H1 (cell line): ENCODE results near the gene PCDH8. TPM values are rescaled to one million over a fixed set of nuclear protein-coding genes. Genes with fewer than 3 reads are reported as not detected.

Experiments
- CTCF ChIA-PET: fragments of 300-600 bp; sonication (Branson Sonifier 250); formaldehyde crosslinking; loops from one replicate; lab custom pipeline; 2021; ENCODE audit not compliant: partially characterized antibody; lab: Charles Lee
- POLR2A ChIA-PET: fragments of 300-600 bp; sonication (Branson Sonifier 250); formaldehyde crosslinking; loops from one replicate; lab custom pipeline; 2021; ENCODE audit warnings: inconsistent platforms; ENCODE audit not compliant: partially characterized antibody; lab: Charles Lee
- DNase-seq, 2 experiments: peaks; one replicate each; pipeline versions ENCODE4 v3.0.0 to v3.0.0-alpha.2; 2010 to 2022; ENCODE audit warnings: low spot score in 2 of 2, low read depth in 1 of 2, mixed read lengths in 1 of 2
- FAIRE-seq: peaks from 2 replicates; lab custom pipeline; 2011; peaks lifted over from hg19 to GRCh38; lab: Jason Lieb, UNC
- H2AFZ ChIP-seq: 2 replicates; pipeline ENCODE4 v1.8.1; 2012; ENCODE audit warnings: low read length, inconsistent platforms
- H2AK5ac ChIP-seq: 2 replicates; pipeline ENCODE4 v1.6.1; 2013; ENCODE audit warnings: low read depth, low read length
- H2BK120ac ChIP-seq: replicated peaks from 2 replicates; pipeline ENCODE3; 2013; ENCODE audit warnings: low read depth, low read length, inconsistent platforms
- H2BK12ac ChIP-seq: 2 replicates; pipeline ENCODE4 v1.6.1; 2013; ENCODE audit warnings: low read depth, low read length
- H2BK15ac ChIP-seq: 2 replicates; pipeline ENCODE4 v1.6.1; 2013; ENCODE audit warnings: low read length
- H2BK20ac ChIP-seq: 2 replicates; pipeline ENCODE4 v1.6.1; 2013; ENCODE audit warnings: low read length
- H2BK5ac ChIP-seq: 2 replicates; pipeline ENCODE4 v1.6.1; 2013; ENCODE audit warnings: low read depth, low read length
- H3K14ac ChIP-seq: 2 replicates; pipeline ENCODE4 v1.6.1; 2013; ENCODE audit warnings: inconsistent platforms; ENCODE audit not compliant: insufficient read length
- H3K18ac ChIP-seq: 2 replicates; pipeline ENCODE4 v1.6.1; 2013; ENCODE audit warnings: low read length; ENCODE audit errors: extremely low read depth
- H3K23ac ChIP-seq: 2 replicates; pipeline ENCODE4 v1.6.1; 2013; ENCODE audit warnings: inconsistent platforms; ENCODE audit not compliant: insufficient read length
- H3K23me2 ChIP-seq: 2 replicates; pipeline ENCODE4 v1.6.1; 2013; ENCODE audit warnings: low read depth, low read length
- H3K27ac ChIP-seq: 2 replicates; pipeline ENCODE4 v1.6.1; 2011; ENCODE audit warnings: low read depth, low read length, inconsistent platforms
- H3K27me3 ChIP-seq, 4 experiments: replicated peaks in 1 of 4; 1 replicate in 1 of 4; 2 replicates in 3 of 4; pipeline versions ENCODE4 v1.6.1 to v1.8.1; 2011 to 2013; ENCODE audit warnings: low read length in 3 of 4, mild to moderate bottlenecking in 3 of 4, inconsistent platforms in 2 of 4, mixed read lengths in 2 of 4, moderate library complexity in 1 of 4; ENCODE audit not compliant: control insufficient read depth in 3 of 4, insufficient read depth in 3 of 4; ENCODE audit errors: extremely low read depth in 1 of 4
- H3K36me3 ChIP-seq, 4 experiments: 2 replicates each; pipeline versions ENCODE4 v1.6.1 to v1.8.1; 2011 to 2013; ENCODE audit warnings: mild to moderate bottlenecking in 4 of 4, low read length in 3 of 4, moderate library complexity in 2 of 4, control low read depth in 1 of 4, inconsistent platforms in 1 of 4; ENCODE audit not compliant: insufficient read depth in 4 of 4, control insufficient read depth in 2 of 4
- H3K4ac ChIP-seq: replicated peaks from 2 replicates; pipeline ENCODE3; 2013; ENCODE audit warnings: low read length, low read depth, mixed read lengths, inconsistent platforms; ENCODE audit not compliant: insufficient read length
- H3K4me1 ChIP-seq, 4 experiments: replicated peaks in 1 of 4; 1 replicate in 1 of 4; 2 replicates in 3 of 4; pipeline versions ENCODE4 v1.6.1 to v1.8.1; 2011 to 2013; ENCODE audit warnings: low read length in 3 of 4, inconsistent platforms in 2 of 4, mixed read lengths in 1 of 4; ENCODE audit not compliant: insufficient read depth in 4 of 4, control insufficient read depth in 3 of 4
- H3K4me2 ChIP-seq, 2 experiments: 2 replicates each; pipeline versions ENCODE4 v1.6.1 to v1.8.1; 2011 to 2013; ENCODE audit warnings: low read depth in 2 of 2, low read length in 2 of 2, control low read depth in 1 of 2, inconsistent platforms in 1 of 2, mild to moderate bottlenecking in 1 of 2; ENCODE audit not compliant: insufficient read depth in 1 of 2
- H3K4me3 ChIP-seq, 4 experiments: fragments of 200-600, 300-600 bp in 1 of 4; sonication (generic), shearing (Covaris generic), sonication (Bioruptor Twin) in 1 of 4; 2 replicates each; pipeline versions ENCODE4 v1.5.1 to v1.8.1; 2011 to 2016; ENCODE audit warnings: low read length in 4 of 4, low read depth in 3 of 4, control low read depth in 2 of 4, inconsistent platforms in 2 of 4, mild to moderate bottlenecking in 2 of 4, mixed read lengths in 1 of 4, moderate library complexity in 1 of 4; ENCODE audit not compliant: insufficient read depth in 2 of 4; ENCODE audit errors: extremely low read depth in 1 of 4
- H3K56ac ChIP-seq: replicated peaks from 2 replicates; pipeline ENCODE3; 2013; ENCODE audit warnings: low read depth, mild to moderate bottlenecking, mixed read lengths, low read length, inconsistent platforms; ENCODE audit not compliant: insufficient read length
- H3K79me1 ChIP-seq: 2 replicates; pipeline ENCODE4 v1.6.1; 2013; ENCODE audit warnings: low read depth, low read length, control low read depth
- H3K79me2 ChIP-seq, 2 experiments: 2 replicates each; pipeline versions ENCODE4 v1.6.1 to v1.8.1; 2012 to 2013; ENCODE audit warnings: low read length in 2 of 2, mild to moderate bottlenecking in 2 of 2, inconsistent platforms in 1 of 2; ENCODE audit not compliant: insufficient read depth in 2 of 2, control insufficient read depth in 1 of 2
- H3K9ac ChIP-seq, 4 experiments: replicated peaks in 1 of 4; 1 replicate in 1 of 4; 2 replicates in 3 of 4; pipeline versions ENCODE4 v1.6.1 to v1.8.1; 2011 to 2013; ENCODE audit warnings: low read depth in 3 of 4, low read length in 3 of 4, control low read depth in 2 of 4, mild to moderate bottlenecking in 2 of 4, moderate library complexity in 2 of 4, inconsistent platforms in 1 of 4; ENCODE audit errors: extremely low read depth in 1 of 4
- H3K9me3 ChIP-seq, 2 experiments: 2 replicates each; pipeline versions ENCODE4 v1.6.1 to v1.8.1; 2012 to 2013; ENCODE audit warnings: mild to moderate bottlenecking in 2 of 2, moderate library complexity in 2 of 2, control low read depth in 1 of 2, inconsistent platforms in 1 of 2, low read depth in 1 of 2, low read length in 1 of 2, mixed read lengths in 1 of 2; ENCODE audit not compliant: insufficient read depth in 2 of 2
- H4K20me1 ChIP-seq, 2 experiments: replicated peaks in 1 of 2; 2 replicates each; pipeline versions ENCODE3 to v1.8.1; 2011 to 2013; ENCODE audit warnings: inconsistent platforms in 2 of 2, low read length in 2 of 2, mild to moderate bottlenecking in 1 of 2; ENCODE audit not compliant: insufficient read depth in 2 of 2, control insufficient read depth in 1 of 2
- H4K5ac ChIP-seq: 2 replicates; pipeline ENCODE4 v1.6.1; 2013; ENCODE audit warnings: low read length, low read depth, mixed read lengths, inconsistent platforms; ENCODE audit not compliant: insufficient read length
- H4K8ac ChIP-seq: 2 replicates; pipeline ENCODE4 v1.8.0; 2013; ENCODE audit warnings: mild to moderate bottlenecking, moderate library complexity, low read length, inconsistent platforms; ENCODE audit not compliant: insufficient read depth; ENCODE audit errors: extremely low read depth
- H4K91ac ChIP-seq: replicated peaks from 2 replicates; pipeline ENCODE3; 2013; ENCODE audit warnings: low read length, mixed read lengths, inconsistent platforms; ENCODE audit not compliant: insufficient read length
- ASH2L ChIP-seq: fragments of 200-600, 300-600 bp; sonication (generic); IDR thresholded peaks from one replicate; pipeline ENCODE4 v1.7.1; 2017; ENCODE audit warnings: low read length
- BCL11A ChIP-seq, 2 experiments: IDR thresholded peaks; one replicate each; pipeline ENCODE4 v1.6.1; 2011; ENCODE audit warnings: low read depth in 2 of 2, low read length in 2 of 2, mild to moderate bottlenecking in 2 of 2
- NANOG ChIP-seq: IDR thresholded peaks from 2 replicates; pipeline ENCODE4 v1.6.1; 2011; ENCODE audit warnings: low read length, low read depth, mild to moderate bottlenecking, inconsistent platforms; ENCODE audit not compliant: insufficient read depth, poor library complexity, severe bottlenecking
- RAD21 ChIP-seq, 2 experiments: IDR thresholded peaks in 1 of 2; conservative IDR thresholded peaks in 1 of 2; 2 replicates each; pipeline ENCODE4 v1.6.1; 2011; ENCODE audit warnings: low read depth in 2 of 2, low read length in 2 of 2, improper control_type of control experiment in 1 of 2, inconsistent platforms in 1 of 2, mild to moderate bottlenecking in 1 of 2, moderate library complexity in 1 of 2
- SP2 ChIP-seq: IDR thresholded peaks from 2 replicates; pipeline ENCODE4 v1.6.1; 2012; ENCODE audit warnings: mild to moderate bottlenecking, low read length, inconsistent platforms
- TAF7 ChIP-seq: optimal IDR thresholded peaks from 2 replicates; pipeline ENCODE3; 2011; ENCODE audit warnings: low read depth, mild to moderate bottlenecking, inconsistent platforms, low read length, moderate library complexity, borderline replicate concordance
- TCF12 ChIP-seq: IDR thresholded peaks from 2 replicates; pipeline ENCODE4 v1.6.1; 2011; ENCODE audit warnings: low read depth, mild to moderate bottlenecking, low read length
- YY1 ChIP-seq: IDR thresholded peaks from 2 replicates; pipeline ENCODE4 v1.6.1; 2011; ENCODE audit warnings: low read depth, mild to moderate bottlenecking, low read length
- WGBS, 2 experiments: shearing (Covaris generic) in 1 of 2; methylation state at CpG; one replicate each; pipeline versions ENCODE4 v1.1.6 to v1.1.7; 2013 to 2015; ENCODE audit warnings: low lambda C conversion rate in 2 of 2, mixed read lengths in 2 of 2, inconsistent platforms in 1 of 2, low coverage in 1 of 2, missing lambda C conversion rate in 1 of 2; ENCODE audit not compliant: insufficient replicate concordance in 2 of 2, insufficient coverage in 1 of 2, insufficient read length in 1 of 2; ENCODE audit errors: extremely low coverage in 1 of 2, missing lambda C conversion rate in 1 of 2; 5-methylcytosine and 5-hydroxymethylcytosine counted together
- polyA plus RNA-seq, 7 experiments: library from polyadenylated mRNA; depleted of rRNA in 3 of 7; stranded (reverse) in 5 of 7; unstranded in 2 of 7; fragments of >200 nt in 5 of 7; fragments of 200-250 nt in 2 of 7; gene quantifications; 1 replicate in 5 of 7; 2 replicates in 1 of 7; 4 replicates in 1 of 7; pipeline versions ENCODE4 v1.2.1 to v1.2.3, GENCODE V29; 2011 to 2013; ENCODE audit warnings: missing spikeins in 2 of 7, mixed read lengths in 2 of 7
- total RNA-seq: library from RNA; stranded (reverse); fragmentation: NEBNext Ultra II Directional; extraction: Animal tissue kit (Norgen Biotek cat#: 25700); gene quantifications from 2 replicates; pipeline ENCODE4 v1.2.1, GENCODE V29; 2021
- TF ChIP-seq, protein P1 (sequence below): IDR thresholded peaks from 2 replicates; pipeline ENCODE4 v1.6.1; 2011; ENCODE audit warnings: low read depth, mild to moderate bottlenecking, low read length; ENCODE audit not compliant: insufficient read depth

The PCDH8 gene
- total and polyA plus RNA-seq, 2 of the 8 experiments (the other 6 are each of a cell fraction or from before 2014, with no cell fraction given), result 0.82 to 1.6 TPM

DNA sequence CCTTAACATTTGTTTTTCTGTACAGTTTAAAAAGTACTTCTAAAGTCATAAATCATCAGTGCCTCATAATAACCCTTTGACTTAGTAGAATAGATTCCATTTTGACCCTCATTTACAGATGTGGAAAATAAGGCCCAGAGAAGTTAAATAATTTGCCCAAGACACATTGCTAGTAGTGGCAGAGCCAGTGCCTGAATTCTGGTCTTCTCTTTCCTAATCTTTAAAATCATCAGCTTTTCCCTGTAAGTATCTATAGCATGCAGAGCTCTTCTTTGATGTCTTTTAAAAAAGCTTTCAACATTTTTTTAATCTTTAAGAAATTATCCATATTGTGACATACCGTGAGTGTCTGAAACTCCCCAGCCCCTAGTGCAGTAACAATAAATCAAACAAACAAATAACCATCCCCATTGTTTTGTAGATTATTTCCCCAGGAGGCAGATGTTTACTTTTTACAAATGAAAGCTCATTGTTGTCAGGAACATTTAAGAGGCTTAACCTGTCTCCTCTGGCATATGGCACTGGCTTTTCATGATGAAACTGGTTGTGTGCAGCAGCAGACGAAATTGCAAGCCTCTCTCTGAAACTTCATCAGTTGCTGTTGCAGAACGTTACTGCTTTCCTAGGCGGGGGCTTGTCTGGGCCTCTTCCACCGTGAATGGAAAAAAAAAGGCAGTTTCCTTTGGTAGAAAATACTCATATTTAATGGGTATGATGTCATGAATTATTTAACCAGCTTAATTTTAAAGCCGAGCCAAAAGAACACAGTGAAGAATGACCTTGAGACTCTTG is 31.7 kb upstream of the PCDH8 start:
- peak overlapping the region; percentile 87; the same call in 1 of the 2 replicates for H2BK20ac ChIP-seq
- H4K8ac ChIP-seq, result no peak overlapping the region
- no peaks in the 10 kb centered on the region for H3K79me1 ChIP-seq
- 0 out of 2 replicates have a peak overlapping the region, but pooled peaks have one; percentile 38 for H2BK5ac ChIP-seq
- CTCF ChIA-PET, result interaction anchor here (0.6 to 17.1 kb wide), 12 partner anchors 9 to 211 kb away, joined by 3 to 177 read pairs (median 6); partner anchors contain the start of gene PCDH8
- H3K4ac ChIP-seq, result no peak overlapping the region
- H3K23ac ChIP-seq, result no peak overlapping the region
- H3K79me2 ChIP-seq, result no peaks in the 10 kb centered on the region
- no peak overlapping the region for H4K91ac ChIP-seq
- H3K9me3 ChIP-seq, result peaks cover under 1 to 4% of the 10 kb centered on the region in 2 experiments; a peak in 1 of 4 replicates
- no peak overlapping the region for H2BK120ac ChIP-seq
- no peak overlapping the region for H2BK15ac ChIP-seq
- no peak overlapping the region for H3K27ac ChIP-seq
- H2AK5ac ChIP-seq, result no peak overlapping the region; the same call in 1 of the 2 replicates
- FAIRE-seq, result peak; percentile 89
- H3K14ac ChIP-seq, result no peak overlapping the region
- peaks cover 8 to 25% (median 21%) of the 10 kb centered on the region in 4 experiments for H3K4me1 ChIP-seq
- H3K36me3 ChIP-seq, result no peaks in the 10 kb centered on the region; a peak in 1 of 8 replicates
- H3K27me3 ChIP-seq, result peaks cover 6 to 27% (median 23%) of the 10 kb centered on the region in 4 experiments
- no peak overlapping the region for H2AFZ ChIP-seq
- no peak overlapping the region for H3K56ac ChIP-seq
- no peaks in the 10 kb centered on the region for H4K20me1 ChIP-seq
- H2BK12ac ChIP-seq, result peak overlapping the region; percentile 84; the same call in 1 of the 2 replicates
- POLR2A ChIA-PET, result interaction anchor here (1.0 to 1.5 kb wide), 8 partner anchors 10 to 88 kb away, joined by 3 to 7 read pairs (median 4); partner anchors contain the start of gene PCDH8
- peak in 1 of 2 experiments; percentile 29 for DNase-seq
- 8% methylated on average over 6 of the region's 6 CpGs; no CpG with 5 or more reads in 1 of the 2 experiments for WGBS, 2 experiments
- H3K23me2 ChIP-seq, result no peaks in the 10 kb centered on the region
- H3K4me3 ChIP-seq, result peak overlapping the region in 1 of 4 experiments; percentile 44; a peak in 2 of 8 replicates
- H3K18ac ChIP-seq, result peak overlapping the region; percentile 60; the same call in 1 of the 2 replicates
- H3K4me2 ChIP-seq, result peak overlapping the region; percentile 47 to 83; a peak in 3 of 4 replicates
- no peak overlapping the region for H3K9ac ChIP-seq
- no peak overlapping the region for H4K5ac ChIP-seq
- TF ChIP-seq TCF12, result peak; percentile 75; the same call in 1 of the 2 replicates
- TF ChIP-seq NANOG, result peak; percentile 89
- TF ChIP-seq, protein P1, sequence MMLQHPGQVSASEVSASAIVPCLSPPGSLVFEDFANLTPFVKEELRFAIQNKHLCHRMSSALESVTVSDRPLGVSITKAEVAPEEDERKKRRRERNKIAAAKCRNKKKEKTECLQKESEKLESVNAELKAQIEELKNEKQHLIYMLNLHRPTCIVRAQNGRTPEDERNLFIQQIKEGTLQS, result no peak
- TF ChIP-seq ASH2L, result no peak
- TF ChIP-seq SP2, result no peak
- no peak for TF ChIP-seq TAF7
- 0 out of 2 replicates have a peak, but pooled peaks have one; percentile 28 for TF ChIP-seq YY1
- TF ChIP-seq BCL11A (IDR thresholded peaks at IDR 0.05; ENCODE audit: low read depth in 2 of 2, low read length in 2 of 2), result no peak
- no peak for TF ChIP-seq RAD21 (IDR thresholded peaks at IDR 0.05 in 1 of 2, conservative IDR thresholded peaks at IDR 0.05 in 1 of 2; ENCODE audit: low read depth in 2 of 2, low read length in 2 of 2)
